Measurements from ENCODE around the gene IFNA5. TPM values are rescaled to one million over a fixed set of nuclear protein-coding genes. Genes with fewer than 3 reads are reported as not detected.

The IFNA5 gene
- total and polyA plus RNA-seq, 10 of the 15 experiments (the other 5 are each of a cell fraction or from before 2014, with no cell fraction given) = not detected

DNA sequence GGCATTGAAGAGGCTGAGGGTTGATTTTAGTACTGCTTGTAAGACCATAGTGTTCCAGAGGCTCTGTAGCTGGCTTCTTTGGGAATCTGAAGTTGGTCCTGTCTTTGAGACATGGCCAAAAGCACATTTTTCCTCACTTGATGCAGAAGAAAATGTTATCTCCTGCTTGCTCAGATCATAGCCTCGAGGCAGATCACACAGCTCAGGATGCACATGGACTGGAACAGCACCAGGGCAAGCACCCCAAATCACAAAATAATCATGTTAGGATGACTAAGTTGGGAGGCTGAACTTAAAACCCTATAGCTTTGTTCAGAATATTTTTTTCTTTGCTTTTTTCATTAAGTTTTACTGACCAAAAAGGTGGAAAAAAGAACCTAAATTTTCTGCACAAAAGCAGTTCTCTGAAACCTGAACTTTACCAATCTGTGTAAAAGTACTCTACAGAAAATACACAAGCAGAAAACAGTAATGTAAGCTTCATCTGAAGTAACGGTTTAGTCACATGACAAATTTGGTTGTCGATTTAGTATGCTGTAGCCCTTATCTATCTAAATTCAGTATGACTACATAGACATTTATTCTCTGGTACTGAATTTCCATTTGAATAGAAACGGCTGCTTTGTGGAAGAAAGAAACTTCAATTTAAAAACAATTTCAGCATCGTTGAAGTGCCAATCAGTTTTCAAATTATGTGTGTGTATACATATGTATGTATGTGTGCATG, 26.7 kb upstream of the IFNA5 start:
- DNase-seq (ENCODE audit: low read depth, low spot score) (no peak), FAIRE-seq (no peak), ATAC-seq (no peak)
- H3K4me1 ChIP-seq (ENCODE audit: control insufficient read depth, insufficient read depth, low read length) = peaks cover 3% of the 10 kb centered on the region
- WGBS (ENCODE audit: insufficient coverage, insufficient replicate concordance, low lambda C conversion rate, missing lambda C conversion rate) = 79% methylated on average over 5 of the region's 5 CpGs
- TF ChIP-seq RAD51 (IDR thresholded peaks at IDR 0.05) = peak; percentile 59
- no peak for TF ChIP-seq ESRRA (IDR thresholded peaks at IDR 0.05; ENCODE audit: low read length)
- intact Hi-C loops (cut with micrococcal nuclease; ENCODE audit: unreplicated experiment) = no loop called here
- BruUV-seq (replicated peaks) = no TSS peak
- no peaks in the 10 kb centered on the region for H3K27me3 ChIP-seq (replicated peaks in 1 of 2; ENCODE audit: control insufficient read depth in 2 of 2, insufficient read depth in 2 of 2, low read length in 1 of 2)
- H3K27ac ChIP-seq (ENCODE audit: control insufficient read depth, insufficient read depth) = no peak overlapping the region
- ChIA-PET RAD21 (ENCODE audit: unreplicated experiment) (interaction anchor here (1.7 to 5.3 kb wide), 5 partner anchors 47 to 103 kb away, joined by 3 to 44 read pairs (median 13); no protein-coding TSS in a partner anchor), CTCF (interaction anchor here (0.8 to 8.3 kb wide), 12 partner anchors 12 to 123 kb away, joined by 3 to 256 read pairs (median 5); no protein-coding TSS in a partner anchor), POLR2A (interaction anchor here (1.2 to 1.5 kb wide), 2 partner anchors 25 to 53 kb away, joined by 3 to 7 read pairs; partner anchors contain the start of gene IFNA2), SMC1A (ENCODE audit: uncharacterized antibody, unreplicated experiment) (interaction anchor here (0.6 to 8.3 kb wide), 12 partner anchors 8 to 134 kb away, joined by 3 to 205 read pairs (median 4); no protein-coding TSS in a partner anchor)
- H4K20me1 ChIP-seq (ENCODE audit: control insufficient read depth, insufficient read depth) = peaks cover 6% of the 10 kb centered on the region; the same call in 1 of the 2 replicates
- H3K9ac ChIP-seq (ENCODE audit: control insufficient read depth, insufficient read depth, low read length) = no peak overlapping the region
- in situ Hi-C loops (cut with MboI) = loop anchor here (5.0 kb wide), 1 partner anchor 60 kb away; no protein-coding TSS in a partner anchor
- peak overlapping the region; percentile 82 for H3K4me3 ChIP-seq
- peak overlapping the region; percentile 95 for H3K4me2 ChIP-seq (ENCODE audit: control insufficient read depth, insufficient read depth)
- peaks cover 0 to 11% of the 10 kb centered on the region in 2 experiments; a peak in 1 of 4 replicates for H3K36me3 ChIP-seq (ENCODE audit: control insufficient read depth in 2 of 2, insufficient read depth in 2 of 2, low read length in 1 of 2)
- H2AFZ ChIP-seq (ENCODE audit: control insufficient read depth, low read depth, low read length) = no peak overlapping the region
- H3K9me3 ChIP-seq (replicated peaks; ENCODE audit: control insufficient read depth, insufficient read depth, low read length) = no peaks in the 10 kb centered on the region
- peaks cover 68% of the 10 kb centered on the region for H3K79me2 ChIP-seq (ENCODE audit: control insufficient read depth, insufficient read depth, low read length)

DNA sequence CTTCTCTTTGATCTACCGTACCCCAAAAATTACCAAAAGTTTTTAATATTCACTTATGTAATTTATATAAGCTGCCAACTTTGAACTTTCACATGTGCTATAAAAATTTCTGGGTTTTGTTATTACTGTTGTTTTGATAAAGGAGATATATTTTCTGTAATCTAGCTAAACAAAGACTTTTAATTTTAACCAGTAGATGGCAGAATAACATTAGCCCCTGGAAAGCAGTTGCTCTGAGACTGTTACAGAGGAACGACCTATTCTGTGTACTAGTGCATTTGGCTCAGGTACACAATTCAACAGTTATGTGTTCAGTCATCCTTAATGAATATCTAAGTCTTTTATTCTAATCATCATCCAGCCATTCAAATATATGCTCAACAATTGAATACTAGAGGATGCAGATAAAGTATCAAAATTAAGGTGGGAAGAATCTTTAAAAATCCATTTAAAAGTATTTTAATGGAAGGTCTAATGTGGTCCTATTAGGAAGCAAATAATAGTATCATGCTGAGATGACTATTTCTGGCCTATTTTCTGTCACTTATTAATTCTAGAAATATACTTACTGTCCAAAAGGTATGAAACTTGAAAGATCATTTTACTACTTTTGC, 21.5 kb upstream of the IFNA5 start:
- intact Hi-C loops (cut with micrococcal nuclease; ENCODE audit: unreplicated experiment) = loop anchor here (1.0 kb wide), 3 partner anchors 70 to 129 kb away; no protein-coding TSS in a partner anchor
- ATAC-seq (peak; percentile 89), DNase-seq (ENCODE audit: low read depth, low spot score) (peak; percentile 32), FAIRE-seq (peak; percentile 49)
- H3K27ac ChIP-seq (ENCODE audit: control insufficient read depth, insufficient read depth) = no peak overlapping the region
- H3K36me3 ChIP-seq (ENCODE audit: control insufficient read depth in 2 of 2, insufficient read depth in 2 of 2, low read length in 1 of 2) = peaks cover 0 to 22% of the 10 kb centered on the region in 2 experiments; a peak in 2 of 4 replicates
- peaks cover 2% of the 10 kb centered on the region for H3K4me1 ChIP-seq (ENCODE audit: control insufficient read depth, insufficient read depth, low read length)
- BruUV-seq (replicated peaks) = no TSS peak
- ChIA-PET POLR2A (interaction anchor here (1.1 to 1.2 kb wide), 2 partner anchors 74 to 76 kb away, joined by 3 to 4 read pairs; no protein-coding TSS in a partner anchor), SMC1A (ENCODE audit: uncharacterized antibody, unreplicated experiment) (interaction anchor here (0.7 to 7.4 kb wide), 42 partner anchors 8 to 477 kb away, joined by 3 to 116 read pairs (median 6); partner anchors contain the start of genes IFNA8 and KLHL9), RAD21 (ENCODE audit: unreplicated experiment) (interaction anchor here (0.8 to 5.0 kb wide), 33 partner anchors 8 to 485 kb away, joined by 3 to 86 read pairs (median 4); partner anchors contain the start of gene KLHL9), CTCF (interaction anchor here (0.6 to 6.5 kb wide), 61 partner anchors 8 to 468 kb away, joined by 3 to 168 read pairs (median 5); partner anchors contain the start of genes IFNA2, IFNA8 and KLHL9)
- peaks cover 37% of the 10 kb centered on the region for H3K79me2 ChIP-seq (ENCODE audit: control insufficient read depth, insufficient read depth, low read length)
- H3K9ac ChIP-seq (ENCODE audit: control insufficient read depth, insufficient read depth, low read length) = no peak overlapping the region
- no peak overlapping the region for H2AFZ ChIP-seq (ENCODE audit: control insufficient read depth, low read depth, low read length)
- peaks cover 5% of the 10 kb centered on the region; the same call in 1 of the 2 replicates for H4K20me1 ChIP-seq (ENCODE audit: control insufficient read depth, insufficient read depth)
- 23% methylated on average over 2 of the region's 2 CpGs for WGBS (ENCODE audit: insufficient coverage, insufficient replicate concordance, low lambda C conversion rate, missing lambda C conversion rate)
- in situ Hi-C loops (cut with MboI) = loop anchor here (10.0 kb wide), 1 partner anchor 128 kb away; no protein-coding TSS in a partner anchor
- no peaks in the 10 kb centered on the region for H3K9me3 ChIP-seq (replicated peaks; ENCODE audit: control insufficient read depth, insufficient read depth, low read length)
- H3K4me2 ChIP-seq (ENCODE audit: control insufficient read depth, insufficient read depth) = no peak overlapping the region
- no peaks in the 10 kb centered on the region for H3K27me3 ChIP-seq (replicated peaks in 1 of 2; ENCODE audit: control insufficient read depth in 2 of 2, insufficient read depth in 2 of 2, low read length in 1 of 2)
- H3K4me3 ChIP-seq = no peak overlapping the region
- peak; percentile 88 for TF ChIP-seq SMC3 (IDR thresholded peaks at IDR 0.05; ENCODE audit: borderline replicate concordance, low read length)
- no peak for TF ChIP-seq ZNF384 (IDR thresholded peaks at IDR 0.05; ENCODE audit: borderline replicate concordance, low read depth, low read length)
- TF ChIP-seq, protein P1, sequence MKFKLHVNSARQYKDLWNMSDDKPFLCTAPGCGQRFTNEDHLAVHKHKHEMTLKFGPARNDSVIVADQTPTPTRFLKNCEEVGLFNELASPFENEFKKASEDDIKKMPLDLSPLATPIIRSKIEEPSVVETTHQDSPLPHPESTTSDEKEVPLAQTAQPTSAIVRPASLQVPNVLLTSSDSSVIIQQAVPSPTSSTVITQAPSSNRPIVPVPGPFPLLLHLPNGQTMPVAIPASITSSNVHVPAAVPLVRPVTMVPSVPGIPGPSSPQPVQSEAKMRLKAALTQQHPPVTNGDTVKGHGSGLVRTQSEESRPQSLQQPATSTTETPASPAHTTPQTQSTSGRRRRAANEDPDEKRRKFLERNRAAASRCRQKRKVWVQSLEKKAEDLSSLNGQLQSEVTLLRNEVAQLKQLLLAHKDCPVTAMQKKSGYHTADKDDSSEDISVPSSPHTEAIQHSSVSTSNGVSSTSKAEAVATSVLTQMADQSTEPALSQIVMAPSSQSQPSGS (IDR thresholded peaks at IDR 0.05; ENCODE audit: low read length) = 0 out of 2 replicates have a peak, but pooled peaks have one; percentile 23
- no peak for TF ChIP-seq GATAD2B (conservative IDR thresholded peaks at IDR 0.05; ENCODE audit: low read depth)
- no peak for TF ChIP-seq FOXM1 (IDR thresholded peaks at IDR 0.05; ENCODE audit: low read depth, low read length)
- peak; percentile 95 for TF ChIP-seq RAD21 (IDR thresholded peaks at IDR 0.05; ENCODE audit: insufficient read depth, low read depth, low read length)
- no peak for TF ChIP-seq SMAD1 (IDR thresholded peaks at IDR 0.05; ENCODE audit: low read depth, partially characterized antibody)
- TF ChIP-seq, protein P2, sequence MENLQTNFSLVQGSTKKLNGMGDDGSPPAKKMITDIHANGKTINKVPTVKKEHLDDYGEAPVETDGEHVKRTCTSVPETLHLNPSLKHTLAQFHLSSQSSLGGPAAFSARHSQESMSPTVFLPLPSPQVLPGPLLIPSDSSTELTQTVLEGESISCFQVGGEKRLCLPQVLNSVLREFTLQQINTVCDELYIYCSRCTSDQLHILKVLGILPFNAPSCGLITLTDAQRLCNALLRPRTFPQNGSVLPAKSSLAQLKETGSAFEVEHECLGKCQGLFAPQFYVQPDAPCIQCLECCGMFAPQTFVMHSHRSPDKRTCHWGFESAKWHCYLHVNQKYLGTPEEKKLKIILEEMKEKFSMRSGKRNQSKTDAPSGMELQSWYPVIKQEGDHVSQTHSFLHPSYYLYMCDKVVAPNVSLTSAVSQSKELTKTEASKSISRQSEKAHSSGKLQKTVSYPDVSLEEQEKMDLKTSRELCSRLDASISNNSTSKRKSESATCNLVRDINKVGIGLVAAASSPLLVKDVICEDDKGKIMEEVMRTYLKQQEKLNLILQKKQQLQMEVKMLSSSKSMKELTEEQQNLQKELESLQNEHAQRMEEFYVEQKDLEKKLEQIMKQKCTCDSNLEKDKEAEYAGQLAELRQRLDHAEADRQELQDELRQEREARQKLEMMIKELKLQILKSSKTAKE (IDR thresholded peaks at IDR 0.05; ENCODE audit: low read depth, poor library complexity, severe bottlenecking) = peak; percentile 23

Data from GM12878 (cell line).